Dedifferentiated amniotic fluid mesenchymal stem cell (primary cell): ENCODE data around the gene SUSD1.
"Not testable (repeated sequence)": the region's sequence is repeated elsewhere in the genome, so short reads cannot be mapped to it uniquely, and the experiment has no call there.

Source experiments
- DNase-seq: peaks from one replicate; pipeline ENCODE4 v3.0.0-alpha.2; 2016; ENCODE audit errors: extremely low spot score

SUSD1 gene

DNA sequence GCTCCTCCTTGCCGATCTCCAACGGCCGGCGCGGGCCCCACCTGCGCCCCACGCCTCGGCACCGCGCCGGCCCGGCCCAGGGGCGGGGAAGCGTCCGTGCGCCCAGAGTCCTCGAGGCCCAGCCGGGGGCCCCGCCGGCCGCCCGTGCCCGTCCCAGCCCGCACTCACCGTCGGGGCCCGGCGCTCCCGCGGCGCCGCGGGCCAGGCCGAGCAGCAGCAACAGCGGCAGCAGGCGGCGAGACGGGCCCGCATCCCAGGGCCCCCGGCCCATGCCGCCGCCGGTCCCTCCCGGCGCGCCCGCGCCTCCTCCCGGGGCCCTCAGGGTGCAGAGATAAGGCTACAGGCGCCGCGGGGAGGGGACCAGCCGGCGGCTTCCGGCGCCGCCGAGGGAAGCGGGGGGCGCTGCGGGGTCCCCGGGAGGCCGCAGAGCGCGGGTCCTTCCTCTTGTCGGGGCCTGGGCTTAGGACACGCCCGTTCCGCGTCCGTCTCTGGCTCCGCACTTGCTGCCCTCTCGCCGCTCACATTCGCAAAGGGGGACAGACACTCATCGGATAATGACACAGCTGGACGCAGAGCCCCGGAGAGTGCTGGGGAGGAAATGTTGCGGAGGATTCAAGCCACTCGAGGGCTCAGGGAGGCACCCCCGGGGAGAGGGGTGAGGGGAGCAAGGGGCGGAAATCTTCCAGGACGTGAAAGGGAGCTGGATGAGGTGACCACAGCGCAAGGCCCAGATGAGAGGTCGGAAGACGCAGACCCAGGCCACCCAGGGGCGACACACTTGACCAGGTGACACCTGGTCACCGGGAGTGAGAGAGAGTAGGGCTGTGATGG lies at the start of gene SUSD1:
Gene SUSD1 (minus strand): TSS at position 333 of the 831 bp plus-strand sequence. CDS start 62 bp downstream, at position 271.
- DNase-seq = no peak

DNA sequence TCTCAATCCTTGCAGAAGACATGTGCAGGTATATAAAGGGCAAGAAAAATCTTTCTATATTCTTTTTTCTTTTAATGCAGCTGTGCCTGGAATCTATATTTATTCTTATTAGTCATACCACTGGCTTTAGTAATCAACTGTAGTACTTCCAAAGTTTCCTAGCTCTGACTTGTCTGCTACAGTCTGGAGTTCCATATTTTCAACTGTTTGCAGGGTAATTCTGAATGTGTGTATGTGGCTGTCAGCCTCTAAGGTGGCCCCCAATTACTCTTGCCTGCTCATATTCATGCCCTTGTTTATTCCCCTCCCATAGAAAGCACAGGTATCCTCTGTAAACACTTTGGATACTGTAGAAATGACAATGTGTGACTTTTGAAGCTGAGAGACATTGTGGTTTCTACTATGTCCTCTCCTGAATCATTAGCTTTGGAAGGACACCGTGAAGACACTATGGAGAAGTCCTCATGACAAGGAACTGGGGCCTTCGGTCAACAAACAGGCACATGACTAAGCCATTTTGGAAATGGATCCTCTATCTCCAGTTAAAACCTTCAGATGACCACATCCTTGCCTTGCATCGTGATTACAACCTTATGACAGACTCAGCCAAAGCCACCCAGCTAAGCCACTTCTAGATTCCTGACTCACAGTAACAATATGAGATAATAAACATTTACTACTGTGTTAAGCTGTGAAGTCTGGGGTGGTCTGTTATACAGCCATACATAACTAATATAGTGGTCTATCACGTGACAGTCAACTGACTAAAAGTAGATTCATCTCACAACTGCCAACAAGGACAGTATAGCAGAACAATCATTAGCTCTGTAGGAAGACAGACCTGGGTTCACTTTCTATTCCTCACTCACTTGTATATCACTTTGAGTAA lies 49.5 kb upstream of the SUSD1 start:
- peak; percentile 34 for DNase-seq

DNA sequence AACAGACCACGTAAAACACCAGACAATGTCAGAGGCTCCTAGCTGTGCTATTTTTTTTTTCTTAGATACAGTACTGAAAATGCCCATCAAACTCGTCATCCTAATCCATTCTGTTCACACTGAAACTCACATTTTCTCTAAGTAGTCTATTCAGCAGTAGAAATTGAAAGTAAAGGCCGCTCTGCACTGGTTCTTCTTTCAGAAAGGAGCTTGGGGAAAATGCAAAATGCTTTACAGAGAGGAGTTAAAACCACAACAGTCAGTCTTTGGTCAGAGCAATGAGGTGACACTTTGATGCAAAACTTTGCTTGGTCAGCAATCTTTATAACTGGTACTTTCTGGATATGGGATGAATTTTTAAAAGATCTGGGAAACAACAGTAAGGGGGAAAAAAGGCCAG lies 43.8 kb upstream of the SUSD1 start:
- DNase-seq = no peak

DNA sequence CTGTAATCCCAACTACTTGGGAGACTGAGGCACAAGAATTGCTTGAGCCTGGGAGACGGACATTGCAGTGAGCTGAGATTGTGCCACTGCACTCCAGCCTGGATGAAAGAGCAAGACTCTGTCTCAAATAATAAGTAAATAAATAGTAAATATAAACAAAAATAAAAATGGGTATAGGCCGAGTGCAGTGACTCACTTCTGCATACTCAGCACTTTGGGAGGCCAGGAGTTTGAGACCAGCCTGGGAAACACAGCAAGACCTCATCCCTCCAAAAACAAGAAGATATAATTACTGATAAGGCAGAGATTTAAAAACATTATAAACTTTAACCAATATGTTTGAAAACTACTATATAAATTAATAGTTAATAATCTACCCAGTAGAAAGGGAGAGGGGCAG lies 37.8 kb upstream of the SUSD1 start:
- no peak for DNase-seq

DNA sequence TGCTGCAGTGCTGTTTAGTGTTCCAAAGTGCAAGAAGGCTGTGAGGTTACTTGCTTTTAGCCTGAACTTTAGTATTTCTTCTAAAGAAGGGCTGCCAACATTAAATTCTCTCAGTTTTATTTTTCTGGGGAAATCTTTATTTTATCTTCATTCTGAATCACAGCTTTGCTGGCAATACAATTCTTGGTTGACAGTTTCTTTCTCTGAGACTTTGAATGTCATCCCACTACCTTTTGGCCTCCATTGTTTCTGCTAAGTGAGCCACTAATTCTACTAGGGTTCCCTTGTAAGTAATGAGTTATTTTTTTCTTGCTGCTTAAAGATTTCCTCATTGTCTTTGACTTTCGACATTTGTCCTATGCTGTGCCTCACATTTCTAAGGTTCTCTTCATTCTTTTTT lies 32.4 kb upstream of the SUSD1 start:
- no peak for DNase-seq

DNA sequence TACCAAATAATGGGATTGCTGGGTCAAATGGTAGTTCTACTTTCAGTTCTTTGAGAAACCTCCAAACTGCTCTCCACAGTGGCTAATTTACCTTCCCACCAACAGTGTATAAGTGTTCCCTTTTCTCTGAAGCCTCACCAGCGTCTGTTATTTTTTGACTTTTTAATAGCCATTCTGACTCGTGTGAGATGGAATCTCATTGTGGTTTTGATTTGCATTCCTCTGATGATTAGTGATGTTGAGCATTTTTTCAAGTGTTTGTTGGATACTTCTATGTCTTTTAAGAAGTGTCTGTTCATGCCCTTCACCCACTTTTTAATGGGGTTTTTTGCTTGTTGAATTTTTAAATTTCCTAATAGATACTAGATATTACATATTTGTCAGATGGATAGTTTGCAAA lies 28.4 kb upstream of the SUSD1 start:
- DNase-seq = no peak

DNA sequence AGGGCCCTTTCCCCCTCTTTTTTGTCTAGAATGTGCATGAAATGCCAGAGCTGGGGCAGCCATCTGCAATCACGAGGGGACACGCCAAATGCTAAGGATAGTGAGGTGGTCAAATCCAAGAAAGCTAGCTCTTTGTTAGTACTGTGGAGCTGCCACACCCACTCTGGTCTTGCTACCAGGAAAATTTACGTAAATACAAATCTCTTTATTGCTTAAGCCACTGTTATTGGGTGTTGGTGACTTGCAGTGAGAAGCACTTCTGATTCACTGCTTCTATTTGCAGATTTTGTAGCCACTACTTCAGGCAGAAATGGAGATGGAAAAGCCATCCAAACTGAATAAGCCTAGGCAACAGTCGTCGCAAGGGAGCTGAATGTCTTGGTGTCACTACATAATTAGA lies 25.6 kb upstream of the SUSD1 start:
- no peak for DNase-seq

DNA sequence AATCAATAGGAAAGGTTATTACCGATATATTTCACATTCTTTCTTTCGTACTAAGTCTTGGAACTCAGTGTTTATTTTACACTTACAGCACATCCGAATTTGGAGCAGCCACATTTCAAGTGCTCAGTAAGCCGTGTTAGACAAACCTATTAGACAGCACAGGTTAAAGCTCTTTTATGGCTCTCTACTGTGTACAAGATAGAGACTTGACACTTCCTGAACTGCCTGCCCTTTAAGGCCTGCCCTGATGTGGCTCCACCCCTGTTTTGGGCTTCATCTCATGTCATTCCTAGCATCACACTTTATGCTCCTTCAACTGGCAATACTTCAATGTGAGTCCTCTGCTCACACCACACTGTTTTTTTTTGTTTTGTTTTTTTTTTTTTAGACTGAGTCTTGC lies 23.5 kb upstream of the SUSD1 start:
- no peak for DNase-seq

DNA sequence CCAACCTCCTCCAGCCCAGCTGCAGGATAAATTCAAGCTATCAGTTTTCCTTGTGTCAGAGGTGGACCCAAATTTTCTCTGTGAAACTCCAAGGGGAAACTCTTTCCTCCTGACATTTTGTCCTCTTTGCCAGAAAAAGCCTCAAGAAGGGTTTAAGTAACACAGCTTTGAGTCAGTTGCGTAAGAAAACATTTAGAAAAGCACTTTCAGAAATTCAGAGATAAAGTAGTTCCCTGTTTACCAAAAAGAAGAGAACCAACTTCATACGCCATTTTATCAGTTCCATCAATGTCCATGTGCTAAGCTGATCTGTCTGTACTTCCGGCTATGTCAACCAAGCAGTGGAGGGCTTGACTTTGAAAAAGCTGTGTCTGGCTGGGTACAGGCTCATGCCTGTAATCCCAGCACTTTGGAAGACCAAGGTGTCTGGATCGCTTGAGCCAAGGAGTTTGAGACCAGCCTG lies 19.9 kb upstream of the SUSD1 start:
- DNase-seq = peak; percentile 23

DNA sequence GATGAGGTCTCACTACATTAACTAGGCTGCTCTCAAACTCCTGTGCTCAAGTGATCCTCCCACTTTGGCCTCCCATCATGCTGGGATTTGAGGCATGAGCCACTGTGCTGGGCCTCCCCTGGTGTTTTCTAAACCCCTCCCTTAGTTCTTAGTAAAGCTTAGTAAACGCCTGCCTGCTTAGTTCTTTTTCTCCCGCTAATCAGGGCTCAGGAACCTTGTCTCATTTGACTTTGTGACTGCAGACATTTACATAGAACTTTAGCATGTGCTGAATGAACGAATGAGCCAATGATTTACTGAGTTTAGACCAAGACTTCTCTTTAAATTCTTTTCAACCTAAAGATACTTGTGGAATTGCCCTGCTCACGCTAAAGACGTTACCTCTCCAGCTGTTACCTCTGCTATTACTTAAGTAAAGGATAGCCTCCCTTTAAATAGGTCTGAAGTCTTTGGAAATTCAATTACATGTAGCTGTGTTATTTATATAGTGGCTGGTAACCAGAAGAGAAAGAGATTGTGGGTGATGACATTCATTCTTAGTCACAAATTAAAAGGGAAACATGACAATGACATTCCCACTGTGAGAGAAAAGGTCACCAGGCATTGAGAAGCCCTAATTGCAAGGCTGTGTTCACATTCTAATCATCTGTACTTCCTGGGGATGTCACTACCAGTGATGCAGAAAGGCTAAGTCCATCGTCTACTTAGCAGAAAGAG lies 18.6 kb upstream of the SUSD1 start:
- DNase-seq = no peak

DNA sequence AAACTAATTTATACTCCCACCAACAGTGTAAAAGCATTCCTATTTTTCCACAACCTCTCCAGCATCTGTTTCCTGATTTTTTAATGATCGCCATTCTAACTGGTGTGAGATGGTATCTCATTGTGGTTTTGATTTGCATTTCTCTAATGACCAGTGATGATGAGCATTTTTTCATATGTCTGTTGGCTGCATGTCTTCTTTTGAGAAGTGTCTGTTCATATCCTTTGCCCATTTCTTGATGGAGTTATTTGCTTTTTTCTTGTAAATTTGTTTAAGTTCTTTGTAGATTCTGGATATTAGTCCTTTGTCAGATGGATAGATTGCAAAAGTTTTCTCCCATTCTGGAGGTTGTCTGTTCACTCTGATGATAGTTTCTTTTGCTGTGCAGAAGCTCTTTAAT lies 15.2 kb upstream of the SUSD1 start:
- DNase-seq = not testable (repeated sequence)

DNA sequence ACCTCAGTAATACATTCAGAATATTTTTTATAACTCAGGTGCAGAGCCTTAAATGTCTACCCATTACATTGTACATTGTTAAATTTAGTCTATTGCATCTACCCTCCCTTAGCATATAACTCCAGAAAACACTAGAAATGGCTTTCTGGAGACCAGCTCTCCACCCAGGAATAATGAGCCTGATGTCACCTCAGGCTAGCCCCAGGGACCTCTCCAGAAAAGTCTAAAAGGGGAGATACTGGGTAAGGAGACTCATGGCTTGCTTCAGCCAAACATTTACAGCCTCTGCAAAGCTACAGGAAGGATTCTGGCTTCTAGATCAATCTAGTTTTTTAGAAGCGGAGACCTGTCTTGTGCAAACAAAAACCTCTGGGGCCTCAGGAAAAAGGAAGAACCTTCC lies 13.8 kb upstream of the SUSD1 start:
- DNase-seq = no peak

DNA sequence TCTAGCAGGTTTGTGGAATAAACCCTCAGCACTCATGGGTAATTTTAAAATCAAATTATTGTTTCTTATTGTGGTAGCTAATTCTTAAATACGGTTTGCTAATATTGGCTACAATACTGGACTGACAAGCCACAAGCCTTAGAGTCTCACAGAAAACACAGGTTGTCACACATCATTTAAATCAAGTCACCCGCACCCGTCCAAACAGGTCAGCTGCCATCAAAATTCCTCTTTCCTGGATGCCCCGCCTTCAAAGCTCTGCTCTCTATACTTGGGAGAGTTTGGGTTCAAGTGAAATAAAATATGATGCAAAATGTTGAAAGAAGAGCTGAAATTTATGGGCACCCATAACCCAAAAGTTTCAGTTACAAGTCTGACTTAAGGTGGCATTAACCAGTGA lies 12.3 kb upstream of the SUSD1 start:
- DNase-seq = no peak

DNA sequence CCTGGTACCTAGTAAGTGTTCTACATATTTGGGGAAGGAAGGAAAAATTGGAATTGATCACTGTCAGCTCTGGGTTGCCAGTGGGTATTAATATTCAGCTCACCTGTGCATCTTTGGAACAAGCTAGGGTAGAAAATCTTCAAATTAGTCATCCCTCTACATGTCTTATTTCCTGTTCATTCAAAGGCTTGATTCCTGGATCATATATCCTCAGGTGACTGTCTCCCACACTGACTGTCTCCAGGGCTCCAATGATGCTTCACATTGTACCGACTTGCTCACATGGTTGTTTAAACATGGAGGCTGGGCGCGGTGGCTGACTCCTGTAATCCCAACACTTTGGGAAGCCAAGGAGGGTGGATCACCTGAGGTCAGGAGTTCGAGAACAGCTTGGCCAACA lies 11.6 kb upstream of the SUSD1 start:
- no peak for DNase-seq

DNA sequence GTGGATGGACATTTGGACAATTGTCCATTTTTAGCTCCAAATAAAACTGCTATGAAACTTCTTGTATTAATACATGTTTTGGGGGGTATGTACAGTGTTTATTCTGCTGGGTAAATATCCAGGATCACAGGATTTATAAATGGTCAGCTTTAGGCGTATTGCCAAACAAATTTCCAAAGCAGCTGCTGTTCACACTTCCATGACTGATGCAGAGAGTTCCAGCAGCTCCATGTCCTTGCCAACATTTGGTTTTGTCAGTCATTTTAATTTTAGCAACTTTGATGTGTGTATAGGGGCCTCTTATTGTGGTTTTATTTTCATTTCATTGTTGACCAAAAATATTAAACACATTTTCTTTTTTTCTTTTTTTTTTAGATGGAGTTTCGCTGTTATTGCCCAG lies 9.8 kb upstream of the SUSD1 start:
- no peak for DNase-seq

DNA sequence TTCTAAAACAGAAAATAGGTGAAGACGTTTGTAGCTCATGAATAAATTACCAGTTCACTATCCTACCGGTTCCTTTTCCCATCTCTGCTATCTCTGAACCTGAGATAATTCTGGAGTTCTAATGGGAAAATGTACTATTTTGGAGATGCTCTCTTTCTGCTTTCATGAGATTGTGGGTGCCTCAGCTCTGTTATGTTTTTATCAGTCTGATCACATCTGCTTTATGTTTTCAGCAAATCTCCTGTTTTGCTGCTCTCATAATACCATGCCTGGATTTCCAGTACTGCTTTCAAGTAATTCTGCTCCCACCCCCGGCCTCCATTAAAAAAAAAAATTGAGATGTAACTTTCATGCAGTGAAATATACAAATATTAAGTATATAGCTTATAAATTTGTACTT lies 9.1 kb upstream of the SUSD1 start:
- no peak for DNase-seq

DNA sequence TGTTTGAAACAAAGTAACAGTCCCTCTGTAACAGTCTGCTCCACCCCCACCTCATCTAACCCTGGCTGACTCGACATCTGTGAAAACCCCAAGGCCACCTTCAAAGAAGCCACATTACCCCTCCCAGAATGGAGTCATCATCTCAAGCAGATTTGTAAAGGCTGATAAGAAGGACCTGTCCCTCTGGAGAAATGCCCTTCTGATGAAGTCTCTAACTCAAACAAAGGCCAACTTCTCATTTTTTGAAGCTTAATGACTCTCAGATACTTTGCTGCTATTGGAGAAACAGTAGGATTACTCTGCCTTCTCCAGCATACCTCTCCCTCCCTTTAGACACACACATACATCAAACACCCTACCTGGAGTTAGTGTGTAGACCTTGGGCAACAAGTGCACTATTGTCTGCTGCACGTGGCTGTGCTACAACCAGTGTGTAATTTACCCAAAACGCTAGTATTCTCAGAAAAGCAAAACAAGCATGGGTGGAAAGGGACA lies 5.3 kb upstream of the SUSD1 start:
- no peak for DNase-seq

DNA sequence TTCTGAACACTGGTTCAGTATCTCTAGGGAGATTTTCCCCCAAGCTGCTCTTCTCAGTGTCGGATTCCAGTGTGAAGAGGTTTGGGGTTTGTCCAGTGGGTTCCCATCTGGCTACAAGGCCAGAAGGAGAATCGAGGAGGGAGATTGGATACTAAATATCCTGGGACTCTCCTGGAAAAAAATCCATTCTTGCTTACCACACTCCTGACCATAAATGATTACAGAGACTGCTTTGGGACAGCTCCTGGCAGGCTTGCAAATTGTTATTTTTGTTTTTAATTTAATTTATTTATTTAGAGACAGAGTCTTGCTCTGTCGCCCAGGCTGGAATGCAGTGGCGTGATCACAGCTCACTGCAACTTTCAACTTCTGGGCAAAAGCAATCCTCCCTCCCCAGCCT lies 4.7 kb upstream of the SUSD1 start:
- DNase-seq = no peak

DNA sequence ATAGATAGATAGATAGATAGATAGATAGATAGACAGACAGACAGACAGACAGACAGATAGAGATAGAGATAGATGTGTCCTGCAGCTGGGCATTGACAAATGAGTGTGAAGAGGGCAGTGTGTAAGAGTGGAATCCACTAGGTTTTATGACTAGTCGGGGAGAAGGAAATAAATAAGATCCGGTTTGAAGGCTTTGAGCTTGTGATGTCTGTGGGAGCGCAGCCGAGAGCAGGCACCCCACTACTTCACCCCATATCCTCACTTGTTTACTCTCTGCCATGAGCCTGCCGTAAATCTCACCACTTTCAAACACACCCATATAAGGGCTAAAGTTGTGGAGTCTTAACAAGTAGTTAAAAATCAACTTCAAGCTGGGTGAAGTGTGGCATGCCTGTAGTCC lies 1.4 kb upstream of the SUSD1 start:
- DNase-seq = no peak

DNA sequence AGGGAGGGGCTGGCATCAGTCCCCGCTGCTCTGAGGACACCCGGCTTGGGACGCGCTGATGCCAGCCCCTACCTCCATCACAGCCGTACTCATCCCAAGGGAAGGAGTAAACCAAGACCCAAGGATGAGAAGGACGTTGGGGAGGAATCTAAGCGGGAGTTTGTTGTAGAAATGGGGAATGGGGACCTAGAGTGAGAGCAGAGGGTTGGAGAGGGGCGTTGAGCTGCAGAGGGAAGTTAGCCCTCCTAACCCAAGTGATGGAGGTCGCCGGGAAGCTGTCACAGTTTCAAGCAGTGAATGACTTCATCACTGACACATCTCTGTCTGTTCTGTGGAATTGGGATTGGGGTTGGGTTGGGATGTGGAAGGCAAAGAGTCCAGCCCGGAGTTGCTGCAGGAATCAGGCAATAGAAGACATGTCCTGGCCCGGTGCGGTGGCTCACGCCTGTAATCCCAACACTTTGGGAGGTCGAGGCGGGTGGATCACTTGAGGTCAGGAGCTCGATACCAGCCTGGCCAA lies 759 bp upstream of the SUSD1 start:
- no peak for DNase-seq

DNA sequence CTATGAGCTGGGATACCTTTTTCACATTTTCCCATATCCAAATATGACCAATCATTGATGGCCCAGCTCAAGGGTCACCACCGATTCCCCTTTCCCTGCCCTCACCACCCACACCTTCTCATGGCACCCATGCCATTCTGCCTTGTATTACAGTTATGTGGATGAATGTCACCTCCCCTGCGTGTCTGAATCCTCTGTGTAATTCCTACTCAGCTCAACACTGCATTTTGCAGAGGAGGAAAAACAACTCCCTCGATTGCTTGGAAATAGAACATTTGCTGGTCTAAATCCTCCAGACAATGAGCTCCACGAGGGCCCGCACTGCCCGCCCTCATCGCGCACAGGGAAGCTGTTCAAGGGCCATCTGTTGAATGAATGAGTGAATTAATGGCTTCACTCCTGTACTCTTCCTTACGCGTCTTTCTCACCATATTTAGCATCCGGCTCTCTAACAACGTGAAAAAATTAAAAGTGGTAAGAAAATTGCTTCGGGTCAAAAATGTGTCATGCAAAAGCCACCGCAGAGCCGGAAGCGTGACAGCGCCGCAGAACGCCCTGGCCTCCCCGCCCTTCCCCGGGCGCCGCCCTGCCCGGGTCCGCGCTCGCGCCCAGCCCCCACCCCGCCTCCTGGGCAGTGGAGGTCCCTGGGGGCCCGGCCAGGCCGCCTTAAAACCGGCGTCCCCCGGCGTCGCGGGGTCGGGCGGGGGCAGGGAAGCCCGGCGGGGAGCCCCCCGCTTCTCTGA lies 704 bp downstream of the SUSD1 start:
- peak; percentile 28 for DNase-seq
